HG02852 (cell line): ENCODE results near the gene DMAP1.
"Not testable (repeated sequence)": the region's sequence is repeated elsewhere in the genome, so short reads cannot be mapped to it uniquely, and the experiment has no call there.

Experiments
- ATAC-seq: cut with Tn5 transposase; IDR thresholded peaks from one replicate; pipeline ENCODE4 v1.9.1; 2021; ENCODE audit warnings: mild to moderate bottlenecking, moderate library complexity; ENCODE audit not compliant: unreplicated experiment

Gene DMAP1, protein sequence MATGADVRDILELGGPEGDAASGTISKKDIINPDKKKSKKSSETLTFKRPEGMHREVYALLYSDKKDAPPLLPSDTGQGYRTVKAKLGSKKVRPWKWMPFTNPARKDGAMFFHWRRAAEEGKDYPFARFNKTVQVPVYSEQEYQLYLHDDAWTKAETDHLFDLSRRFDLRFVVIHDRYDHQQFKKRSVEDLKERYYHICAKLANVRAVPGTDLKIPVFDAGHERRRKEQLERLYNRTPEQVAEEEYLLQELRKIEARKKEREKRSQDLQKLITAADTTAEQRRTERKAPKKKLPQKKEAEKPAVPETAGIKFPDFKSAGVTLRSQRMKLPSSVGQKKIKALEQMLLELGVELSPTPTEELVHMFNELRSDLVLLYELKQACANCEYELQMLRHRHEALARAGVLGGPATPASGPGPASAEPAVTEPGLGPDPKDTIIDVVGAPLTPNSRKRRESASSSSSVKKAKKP

GRCh38 chr1:44213222-44214112 lies at the start of gene DMAP1:
TSS of gene DMAP1 (plus strand) at chr1:44213471. CDS start at chr1:44213754, 283 bp downstream.
- peak; percentile 76 for ATAC-seq

DNA sequence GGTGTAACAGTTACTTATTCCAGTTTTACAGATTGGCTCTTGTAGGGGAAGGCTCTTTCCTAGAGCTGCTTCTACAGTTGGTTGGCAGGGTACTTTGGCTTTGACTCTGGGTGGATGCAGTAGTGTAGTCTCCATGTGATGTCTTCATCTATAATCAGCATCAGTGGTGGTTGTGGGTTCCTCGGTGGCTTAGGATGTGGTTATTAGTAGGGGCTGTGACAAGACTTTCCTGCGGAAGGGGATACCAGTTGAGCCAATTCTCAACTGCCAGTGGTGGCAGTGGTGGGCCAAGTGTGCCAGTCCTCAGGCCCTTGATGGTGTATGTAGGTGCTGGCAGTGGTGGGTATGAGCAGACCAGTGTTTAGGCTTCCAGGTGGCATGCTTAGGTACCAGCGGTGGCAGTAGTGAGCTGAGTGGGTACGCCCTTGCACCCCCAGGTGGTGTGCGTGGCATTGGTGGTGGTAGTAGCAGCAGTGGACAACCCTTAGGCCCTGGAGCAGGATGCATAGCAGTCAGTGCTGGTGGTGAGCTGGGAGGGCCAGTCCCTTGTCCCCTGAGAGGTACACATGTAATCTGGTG lies 44.7 kb upstream of the DMAP1 start:
- ATAC-seq, result no peak

- no peak for ATAC-seq
Observed at GRCh38 chr1:44170281-44170823, 42.9 kb upstream of the DMAP1 start.

GRCh38 chr1:44174630-44175029 lies 38.6 kb upstream of the DMAP1 start:
- no peak for ATAC-seq

DNA sequence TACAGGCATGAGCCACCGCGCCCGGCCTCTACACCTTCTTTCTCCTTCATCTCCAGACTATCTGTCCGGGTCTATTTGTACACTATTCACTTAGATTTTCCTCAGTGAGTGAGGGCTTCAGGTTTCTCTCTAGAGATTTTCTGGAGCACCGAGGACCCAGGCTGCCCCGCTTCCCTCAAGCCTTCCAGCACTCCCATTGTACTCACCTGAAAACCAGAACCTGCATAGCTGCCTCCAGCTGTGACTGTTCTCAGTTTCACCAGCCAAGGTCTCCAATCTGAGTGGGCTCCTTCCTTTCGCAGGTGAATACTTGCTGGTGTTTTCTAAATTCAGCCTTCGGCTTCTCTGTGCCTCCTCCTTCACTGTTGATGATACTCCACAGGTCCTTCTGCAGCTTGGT lies 12.9 kb upstream of the DMAP1 start:
- ATAC-seq, result no peak

DNA sequence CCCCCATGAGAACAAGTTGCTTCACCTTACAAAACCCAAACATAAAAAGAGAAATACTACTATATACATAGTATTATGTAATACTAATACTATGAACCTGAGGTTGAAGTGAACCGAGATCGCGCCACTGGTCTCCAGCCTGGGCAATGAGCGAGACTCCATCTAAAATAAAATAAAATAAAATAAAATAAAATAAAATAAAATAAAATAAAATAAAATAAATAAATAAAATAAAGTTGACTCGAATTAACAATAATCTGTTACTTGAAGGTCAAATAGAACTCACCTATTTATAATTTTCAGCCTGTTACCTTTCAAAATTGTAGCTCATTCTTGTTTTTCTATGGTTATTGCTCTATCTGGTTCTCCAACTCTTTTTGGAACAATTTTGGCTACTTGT lies 6.7 kb upstream of the DMAP1 start:
- not testable (repeated sequence) for ATAC-seq

GRCh38 chr1:44208226-44208625 lies 5.0 kb upstream of the DMAP1 start:
- no peak for ATAC-seq

- no peak for ATAC-seq
Observed at GRCh38 chr1:44210595-44210994, 2.7 kb upstream of the DMAP1 start.

DNA sequence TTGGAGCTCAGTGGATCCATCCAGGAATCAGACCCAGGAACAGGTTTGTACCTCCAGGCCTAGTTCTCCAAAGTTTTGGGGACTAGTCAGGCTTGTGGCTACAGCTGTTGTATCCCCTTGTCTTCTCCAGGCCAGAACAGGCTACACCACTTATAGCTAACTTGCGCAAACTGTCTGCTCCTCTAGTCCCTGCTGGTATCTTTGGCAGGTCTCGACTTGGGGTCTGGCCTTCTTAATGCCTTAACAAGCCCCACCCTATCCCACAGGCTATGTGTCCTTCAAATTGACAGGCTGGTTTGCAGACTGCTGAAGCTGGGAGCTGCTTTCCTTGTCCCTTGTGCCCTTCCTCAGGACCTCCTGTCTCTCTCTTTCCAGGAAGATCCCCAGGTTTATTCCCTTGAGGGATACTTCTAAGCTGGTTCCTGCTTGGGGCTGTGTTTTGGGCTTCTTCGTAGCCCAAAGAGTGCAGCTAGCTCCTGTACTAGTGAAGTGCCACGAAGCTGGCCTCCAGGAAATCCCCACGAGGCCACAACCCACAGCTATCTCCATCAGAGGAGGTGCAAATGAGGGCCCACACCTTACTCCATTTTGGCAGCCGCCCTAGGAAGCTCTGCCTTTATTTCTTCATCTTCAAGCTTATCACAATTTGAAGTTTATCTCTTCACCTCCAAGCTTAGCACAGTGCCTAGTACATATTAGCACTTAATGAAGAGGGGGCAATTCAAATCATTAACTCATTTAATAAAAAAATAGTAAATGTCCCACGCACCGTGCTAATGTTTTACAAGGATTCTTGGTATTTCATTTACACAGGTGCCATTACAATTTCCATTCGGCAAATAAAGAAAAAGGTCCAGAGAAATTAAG lies 683 bp upstream of the DMAP1 start:
- peak; percentile 26 for ATAC-seq

DNA sequence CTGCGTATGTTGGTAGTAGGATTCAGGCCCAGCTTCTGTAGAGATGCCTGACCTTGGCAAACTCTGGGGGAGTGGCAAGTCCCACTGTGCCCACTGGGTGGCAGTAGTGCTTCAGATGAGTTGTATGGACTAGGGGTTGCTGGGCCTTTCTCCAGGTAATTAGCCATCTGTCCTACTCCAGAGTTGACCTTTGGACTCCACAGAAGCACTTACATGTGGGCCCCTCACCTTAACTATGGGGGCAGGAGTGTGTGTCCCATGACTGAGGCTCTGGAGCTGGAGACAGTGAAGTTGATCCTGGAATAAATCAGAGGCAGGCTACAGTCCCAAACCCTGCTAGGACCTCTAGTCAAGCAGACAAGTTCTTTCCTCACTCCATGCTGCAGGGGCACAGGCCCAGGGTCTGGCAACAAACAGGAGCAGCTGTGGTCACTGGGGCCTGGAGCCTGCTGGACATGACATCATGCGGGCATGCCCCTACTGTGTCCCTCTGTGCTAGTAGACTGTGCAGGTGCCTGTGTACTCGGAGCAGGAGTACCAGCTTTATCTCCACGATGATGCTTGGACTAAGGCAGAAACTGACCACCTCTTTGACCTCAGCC lies 4.6 kb downstream of the DMAP1 start:
- peak; percentile 36 for ATAC-seq

GRCh38 chr1:44218503-44219300 lies 5.4 kb downstream of the DMAP1 start:
- no peak for ATAC-seq

DNA sequence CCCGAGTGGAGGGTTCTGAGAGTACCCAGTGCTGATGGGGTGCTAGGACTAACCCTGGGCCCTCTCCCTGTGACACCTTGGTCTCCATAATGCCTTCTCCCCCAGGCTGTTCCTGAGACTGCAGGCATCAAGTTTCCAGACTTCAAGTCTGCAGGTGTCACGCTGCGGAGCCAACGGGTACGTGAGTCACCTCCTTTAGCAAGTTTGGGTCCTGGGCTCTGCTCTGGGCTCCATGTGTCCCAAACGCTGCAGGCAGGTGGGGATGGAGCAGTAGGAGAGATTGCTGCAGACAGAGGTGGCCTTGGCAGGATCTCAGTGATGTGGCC lies 6.0 kb downstream of the DMAP1 start:
- no peak for ATAC-seq

DNA sequence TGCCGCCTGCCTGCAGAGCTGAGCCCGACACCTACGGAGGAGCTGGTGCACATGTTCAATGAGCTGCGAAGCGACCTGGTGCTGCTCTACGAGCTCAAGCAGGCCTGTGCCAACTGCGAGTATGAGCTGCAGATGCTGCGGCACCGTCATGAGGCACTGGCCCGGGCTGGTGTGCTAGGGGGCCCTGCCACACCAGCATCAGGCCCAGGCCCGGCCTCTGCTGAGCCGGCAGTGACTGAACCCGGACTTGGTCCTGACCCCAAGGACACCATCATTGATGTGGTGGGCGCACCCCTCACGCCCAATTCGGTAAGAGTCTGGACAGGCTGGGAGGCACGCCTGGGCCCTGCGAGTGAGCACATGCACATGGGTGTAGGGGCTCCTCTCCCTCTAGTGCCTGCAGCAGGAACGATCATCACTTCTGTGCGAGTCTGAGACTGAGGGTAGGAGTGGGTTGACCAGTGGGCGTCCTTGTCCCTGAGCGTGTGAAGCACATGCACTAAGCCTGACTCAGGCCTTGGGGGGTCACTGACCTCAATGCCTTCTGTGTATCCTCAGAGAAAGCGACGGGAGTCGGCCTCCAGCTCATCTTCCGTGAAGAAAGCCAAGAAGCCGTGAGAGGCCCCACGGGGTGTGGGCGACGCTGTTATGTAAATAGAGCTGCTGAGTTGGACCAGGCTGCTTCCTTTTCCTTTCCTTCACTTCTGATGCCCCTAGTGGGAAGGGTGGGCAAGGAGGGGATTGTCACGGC lies 6.9 kb downstream of the DMAP1 start:
- ATAC-seq, result no peak

GRCh38 chr1:44220755-44221154 lies 7.5 kb downstream of the DMAP1 start:
- ATAC-seq, result no peak

DNA sequence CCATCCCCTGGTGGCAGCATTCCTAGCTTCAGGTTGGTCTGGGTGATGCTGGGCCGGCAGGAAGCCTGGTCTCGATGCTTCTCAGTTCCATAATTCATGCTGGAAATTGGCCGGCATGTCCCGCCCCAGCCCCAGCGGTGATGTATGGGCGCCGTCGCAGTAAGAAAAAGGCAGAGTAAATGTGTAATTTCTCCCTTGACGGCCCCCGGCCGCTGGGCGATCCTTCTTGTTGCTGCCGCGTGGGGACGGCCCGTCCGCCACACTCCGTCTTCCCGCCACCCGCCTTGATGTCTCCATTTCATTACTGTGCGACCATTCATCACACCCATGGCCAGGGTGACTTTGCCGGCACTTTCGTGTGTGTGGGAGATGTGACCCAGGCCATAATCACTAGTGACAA lies 8.5 kb downstream of the DMAP1 start:
- ATAC-seq, result no peak

GRCh38 chr1:44222397-44223186 lies 9.3 kb downstream of the DMAP1 start:
- ATAC-seq, result no peak

DNA sequence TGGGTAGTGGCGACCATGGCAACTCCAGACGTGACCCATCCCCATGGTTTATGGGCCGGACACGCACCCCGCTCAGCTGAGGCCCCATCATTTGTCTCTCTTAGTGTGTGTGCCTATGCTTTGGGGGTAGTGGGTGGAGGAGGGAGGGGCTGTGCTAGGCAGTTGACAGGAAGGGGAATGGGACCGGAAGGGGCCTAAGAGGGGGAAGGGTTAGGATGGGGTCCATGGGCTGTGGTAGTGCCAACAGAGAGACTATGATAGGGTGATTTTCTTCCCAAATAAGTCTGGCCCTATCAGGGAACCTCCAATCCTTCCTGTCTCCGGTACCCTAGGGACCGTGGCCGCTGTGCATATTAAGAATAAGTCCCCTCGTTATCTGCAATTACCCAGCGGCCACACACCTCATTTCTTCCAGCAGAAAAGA lies 9.9 kb downstream of the DMAP1 start:
- no peak for ATAC-seq

DNA sequence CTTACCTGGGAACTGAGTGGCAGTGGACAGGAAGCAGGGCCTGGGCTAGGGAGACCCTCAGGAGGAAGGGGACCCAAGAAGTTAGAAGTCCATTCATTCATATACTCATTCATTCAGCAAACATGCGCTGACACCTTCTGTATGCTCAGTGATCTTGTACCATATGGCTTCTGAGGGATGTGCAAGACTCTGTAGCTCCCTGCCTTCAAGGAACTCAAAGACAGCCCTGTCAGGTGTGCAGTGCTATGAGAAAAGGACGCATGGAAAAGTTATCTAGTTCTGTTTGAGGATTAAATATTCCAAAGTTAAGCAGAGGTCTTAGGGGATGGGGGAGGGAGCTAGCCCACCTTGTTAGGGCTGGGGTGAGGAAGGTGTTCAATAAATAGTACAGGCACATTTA lies 12.5 kb downstream of the DMAP1 start:
- no peak for ATAC-seq
